ENCODE measurements around the gene HCST.

DNA sequence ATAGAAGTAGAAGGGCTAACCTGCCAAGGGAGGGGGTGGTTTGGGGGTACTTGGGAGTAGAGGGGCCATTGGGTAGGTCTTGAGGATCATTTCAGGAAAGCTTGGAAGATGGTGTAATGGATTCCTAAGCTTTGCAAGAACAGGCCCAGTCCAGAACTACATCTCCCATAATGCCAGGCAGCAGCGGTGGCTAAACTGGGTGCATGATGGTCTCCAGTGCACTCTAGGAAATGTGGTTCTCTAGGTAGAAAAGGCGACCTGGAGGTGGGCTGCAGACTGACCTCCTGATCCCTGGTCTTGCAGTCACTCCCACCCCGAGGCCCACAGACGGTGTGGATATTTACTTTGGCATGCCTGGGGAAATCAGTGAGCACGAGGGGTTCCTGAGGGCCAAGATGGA, 30.1 kb upstream of the HCST start:
- TF ChIP-seq CTCF (IDR thresholded peaks at IDR 0.05) (no peak), POLR2A (IDR thresholded peaks at IDR 0.05) (no peak)
